Astrocyte (in vitro differentiated cells and primary cell): Measurements from ENCODE around the gene PMAIP1.

Experiments
- EZH2 ChIP-seq: IDR thresholded peaks from 2 replicates; pipeline ENCODE4 v1.6.1; 2012; ENCODE audit warnings: mild to moderate bottlenecking, low read length, inconsistent platforms; ENCODE audit not compliant: insufficient read depth
- TF ChIP-seq, protein P1 (sequence below): IDR thresholded peaks from 2 replicates; pipeline ENCODE4 v1.5.1; 2011; ENCODE audit warnings: low read depth, mild to moderate bottlenecking, inconsistent platforms, low read length, moderate library complexity; ENCODE audit not compliant: insufficient read depth

DNA sequence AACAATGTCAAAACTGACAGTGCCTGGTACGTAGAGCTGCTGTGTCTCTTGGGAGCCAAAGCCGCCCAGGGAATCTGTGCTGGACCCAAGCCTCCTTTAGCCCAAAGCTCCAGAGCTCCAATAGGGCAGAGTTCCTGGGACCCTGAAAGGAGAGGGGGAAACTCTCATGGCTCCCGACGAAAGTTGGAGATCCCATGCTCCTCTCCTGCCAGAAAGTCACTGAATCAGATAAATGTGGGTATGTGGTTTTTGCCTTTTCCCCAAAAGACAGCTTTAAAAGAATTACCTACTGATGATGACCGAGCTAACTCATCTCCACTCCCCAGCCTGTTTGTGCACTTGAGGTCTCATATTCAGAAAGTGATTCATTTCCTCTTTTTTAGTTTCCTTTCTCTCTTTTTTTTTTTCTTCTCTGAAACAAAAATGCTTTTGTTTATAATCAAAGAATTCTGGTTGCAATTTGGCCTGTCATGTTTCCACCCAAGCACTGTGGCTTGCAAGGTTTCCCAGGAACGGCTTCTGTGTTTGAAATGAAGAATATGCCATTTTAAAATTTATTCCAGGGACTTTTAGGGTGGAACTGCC is 14.1 kb upstream of the PMAIP1 start:
- TF ChIP-seq, protein P1, sequence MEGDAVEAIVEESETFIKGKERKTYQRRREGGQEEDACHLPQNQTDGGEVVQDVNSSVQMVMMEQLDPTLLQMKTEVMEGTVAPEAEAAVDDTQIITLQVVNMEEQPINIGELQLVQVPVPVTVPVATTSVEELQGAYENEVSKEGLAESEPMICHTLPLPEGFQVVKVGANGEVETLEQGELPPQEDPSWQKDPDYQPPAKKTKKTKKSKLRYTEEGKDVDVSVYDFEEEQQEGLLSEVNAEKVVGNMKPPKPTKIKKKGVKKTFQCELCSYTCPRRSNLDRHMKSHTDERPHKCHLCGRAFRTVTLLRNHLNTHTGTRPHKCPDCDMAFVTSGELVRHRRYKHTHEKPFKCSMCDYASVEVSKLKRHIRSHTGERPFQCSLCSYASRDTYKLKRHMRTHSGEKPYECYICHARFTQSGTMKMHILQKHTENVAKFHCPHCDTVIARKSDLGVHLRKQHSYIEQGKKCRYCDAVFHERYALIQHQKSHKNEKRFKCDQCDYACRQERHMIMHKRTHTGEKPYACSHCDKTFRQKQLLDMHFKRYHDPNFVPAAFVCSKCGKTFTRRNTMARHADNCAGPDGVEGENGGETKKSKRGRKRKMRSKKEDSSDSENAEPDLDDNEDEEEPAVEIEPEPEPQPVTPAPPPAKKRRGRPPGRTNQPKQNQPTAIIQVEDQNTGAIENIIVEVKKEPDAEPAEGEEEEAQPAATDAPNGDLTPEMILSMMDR = no peak
- no peak for TF ChIP-seq EZH2
